IgD-negative memory B cell (primary cell): ENCODE data around the gene PBX3. TPM values are rescaled to one million over a fixed set of nuclear protein-coding genes. Genes with fewer than 3 reads are reported as not detected.
A peak's percentile ranks its signal among the peaks of the same experiment; 100 is the strongest.

Experiments used
- H3K27ac Mint-ChIP-seq, 3 donors: one replicate each; pipeline ENCODE4 v1.8.0; 2020 to 2022; ENCODE audit warnings: mild to moderate bottlenecking in 3 of 3, mixed read lengths in 3 of 3, moderate library complexity in 1 of 3
- H3K27me3 Mint-ChIP-seq: one replicate; pipeline ENCODE4 v1.8.0; 2021; ENCODE audit warnings: mixed read lengths
- H3K36me3 Mint-ChIP-seq: one replicate; pipeline ENCODE4 v1.8.0; 2020; ENCODE audit warnings: mild to moderate bottlenecking, mixed read lengths
- H3K4me1 Mint-ChIP-seq, 3 donors: one replicate each; pipeline ENCODE4 v1.8.0; 2020 to 2022; ENCODE audit warnings: mixed read lengths in 3 of 3, mild to moderate bottlenecking in 1 of 3
- H3K4me3 Mint-ChIP-seq, 4 donors: one replicate each; pipeline ENCODE4 v1.8.0; 2020 to 2022; ENCODE audit warnings: mild to moderate bottlenecking in 4 of 4, mixed read lengths in 4 of 4, moderate library complexity in 3 of 4
- H3K9me3 Mint-ChIP-seq, 3 donors: one replicate each; pipeline ENCODE4 v1.8.0; 2020 to 2021; ENCODE audit warnings: mixed read lengths in 3 of 3, mild to moderate bottlenecking in 1 of 3
- polyA plus RNA-seq: library from polyadenylated mRNA; unstranded; fragments of 300-500 nt; fragmentation: Illumina TruSeq; gene quantifications from one replicate; pipeline ENCODE4 v1.2.3, GENCODE V29; 2021

The PBX3 gene
- polyA plus RNA-seq, 1 donor from 2014 or later: 7.2 TPM

GRCh38 chr9:125744616-125745015, 2.6 kb upstream of the PBX3 start:
- Mint-ChIP-seq H3K36me3 (peaks cover 2% of the 10 kb centered on the region), H3K27ac (peak overlapping the region in 1 of 3 donors; percentile 100), H3K27me3 (no peaks in the 10 kb centered on the region), H3K9me3 (no peaks in the 10 kb centered on the region), H3K4me3 (peak overlapping the region in 1 of 4 donors; percentile 99), H3K4me1 (peaks cover 11 to 20% (median 16%) of the 10 kb centered on the region in 3 donors)

DNA sequence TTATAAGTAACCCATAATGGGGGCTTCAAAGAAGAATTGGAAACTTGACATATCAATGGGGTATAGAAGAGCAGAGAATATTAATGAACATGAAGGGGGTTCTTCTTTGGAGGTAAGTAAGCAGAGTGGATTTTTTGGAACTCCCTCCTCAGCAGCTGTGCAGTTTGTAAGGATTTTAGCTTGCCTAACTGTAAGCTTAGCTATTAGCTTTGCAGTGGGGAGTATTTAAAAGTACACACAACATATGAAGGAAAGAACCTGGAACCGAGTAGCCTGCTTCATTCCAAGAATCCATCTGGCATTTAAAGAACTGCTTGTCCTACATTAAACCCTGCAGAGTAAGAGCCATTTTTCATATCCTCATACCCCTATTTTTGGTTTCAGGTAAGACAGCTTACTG, 2.2 kb upstream of the PBX3 start:
- peak overlapping the region in 2 of 3 donors; percentile 17 to 100 for H3K27ac Mint-ChIP-seq
- no peaks in the 10 kb centered on the region for H3K27me3 Mint-ChIP-seq
- H3K4me1 Mint-ChIP-seq: peaks cover 11 to 20% (median 16%) of the 10 kb centered on the region in 3 donors
- H3K36me3 Mint-ChIP-seq: peaks cover 2% of the 10 kb centered on the region
- peak overlapping the region in 3 of 4 donors; percentile 95 to 99 (median 99) for H3K4me3 Mint-ChIP-seq
- H3K9me3 Mint-ChIP-seq: no peaks in the 10 kb centered on the region

DNA sequence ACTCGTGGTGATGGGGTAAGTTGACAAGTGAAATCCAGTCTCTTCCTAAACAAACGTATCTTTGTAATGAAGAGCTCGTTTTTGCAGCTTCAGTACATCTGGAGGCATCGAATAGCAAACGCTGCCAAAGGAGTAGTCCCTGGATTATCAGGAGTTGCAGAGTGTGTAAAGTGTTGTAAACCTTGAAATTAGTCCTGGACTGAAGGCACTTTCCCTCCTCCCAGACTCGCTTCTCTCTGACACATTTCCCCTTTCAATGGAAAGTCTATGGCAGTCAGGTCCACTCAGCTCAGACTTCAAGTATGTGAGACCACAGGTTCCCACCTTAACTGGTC, 1.5 kb upstream of the PBX3 start:
- Mint-ChIP-seq H3K9me3 (no peaks in the 10 kb centered on the region), H3K36me3 (peaks cover 3% of the 10 kb centered on the region), H3K4me1 (peaks cover 11 to 23% (median 18%) of the 10 kb centered on the region in 3 donors), H3K27me3 (no peaks in the 10 kb centered on the region), H3K27ac (peak overlapping the region; percentile 94 to 100 (median 99)), H3K4me3 (peak overlapping the region; percentile 95 to 100 (median 99))

DNA sequence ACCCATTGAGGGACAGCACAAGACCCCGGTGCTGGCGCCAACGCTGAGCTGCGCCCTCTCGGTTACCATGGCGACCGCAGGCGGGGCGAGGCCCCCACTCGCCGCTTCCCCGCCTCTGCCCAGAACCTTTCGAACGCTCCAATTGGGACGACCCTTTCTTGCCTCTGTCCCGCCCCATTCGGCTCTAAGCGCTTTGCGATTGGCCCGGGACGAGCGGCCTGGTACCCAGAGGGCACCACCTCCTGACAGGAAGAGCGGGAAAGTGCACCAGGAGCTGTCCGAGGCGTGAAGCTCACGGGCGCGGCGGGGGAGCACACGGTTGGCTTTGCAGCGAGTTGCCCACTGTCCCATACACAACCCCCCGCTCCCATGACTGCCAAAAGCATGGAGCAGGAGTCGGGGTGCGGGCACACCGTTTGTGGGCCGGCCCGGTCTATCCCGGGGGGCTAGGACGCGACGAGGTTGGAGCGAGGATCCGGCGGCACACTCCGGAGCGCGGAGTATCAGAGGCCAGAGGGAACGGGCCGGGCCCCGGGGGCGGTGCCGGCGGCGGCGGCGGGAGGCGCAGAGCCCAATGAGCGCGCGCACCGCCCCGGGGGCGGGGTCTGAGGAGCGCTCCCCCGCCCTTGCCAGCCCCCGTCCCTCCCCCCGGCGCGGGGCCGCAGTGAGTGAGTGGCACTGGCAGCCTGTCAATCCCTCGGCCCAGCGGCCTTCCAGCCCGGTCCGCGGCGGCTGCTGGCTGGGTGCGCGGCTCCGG, 978 bp upstream of the PBX3 start:
- peaks cover 3% of the 10 kb centered on the region for H3K36me3 Mint-ChIP-seq
- H3K4me3 Mint-ChIP-seq: peak overlapping the region; percentile 95 to 100 (median 99)
- no peaks in the 10 kb centered on the region for H3K9me3 Mint-ChIP-seq

GRCh38 chr9:125746774-125747052, 460 bp upstream of the PBX3 start:
- H3K27ac Mint-ChIP-seq: no peak overlapping the region
- H3K27me3 Mint-ChIP-seq: no peaks in the 10 kb centered on the region
- H3K9me3 Mint-ChIP-seq: no peaks in the 10 kb centered on the region
- peaks cover 3% of the 10 kb centered on the region for H3K36me3 Mint-ChIP-seq
- H3K4me3 Mint-ChIP-seq: peak overlapping the region; percentile 95 to 100 (median 99)
- peaks cover 11 to 25% (median 20%) of the 10 kb centered on the region in 3 donors for H3K4me1 Mint-ChIP-seq

More for the DNA sequence above, 978 bp upstream of the PBX3 start:
- no peaks in the 10 kb centered on the region for H3K27me3 Mint-ChIP-seq
- H3K27ac Mint-ChIP-seq: peak overlapping the region; percentile 94 to 100 (median 99)
- H3K4me1 Mint-ChIP-seq: peaks cover 11 to 25% (median 20%) of the 10 kb centered on the region in 3 donors

GRCh38 chr9:125747765-125748445, 732 bp downstream of the PBX3 start:
- no peaks in the 10 kb centered on the region for H3K9me3 Mint-ChIP-seq
- peak overlapping the region in 2 of 3 donors; percentile 89 to 94 for H3K27ac Mint-ChIP-seq
- H3K27me3 Mint-ChIP-seq: no peaks in the 10 kb centered on the region
- peaks cover 3% of the 10 kb centered on the region for H3K36me3 Mint-ChIP-seq
- H3K4me1 Mint-ChIP-seq: peaks cover 11 to 25% (median 22%) of the 10 kb centered on the region in 3 donors
- peak overlapping the region; percentile 85 to 98 (median 96) for H3K4me3 Mint-ChIP-seq

- Mint-ChIP-seq H3K27ac (peak overlapping the region in 2 of 3 donors; percentile 89 to 94), H3K4me3 (peak overlapping the region; percentile 85 to 98 (median 96)), H3K4me1 (peaks cover 11 to 25% (median 22%) of the 10 kb centered on the region in 3 donors), H3K9me3 (no peaks in the 10 kb centered on the region), H3K36me3 (peaks cover 3% of the 10 kb centered on the region), H3K27me3 (no peaks in the 10 kb centered on the region)
Measured at GRCh38 chr9:125748446-125749099, 1.4 kb downstream of the PBX3 start.

- peak overlapping the region in 2 of 3 donors; percentile 73 to 94 for H3K27ac Mint-ChIP-seq
- peaks cover 3% of the 10 kb centered on the region for H3K36me3 Mint-ChIP-seq
- H3K9me3 Mint-ChIP-seq: no peaks in the 10 kb centered on the region
- H3K4me3 Mint-ChIP-seq: peak overlapping the region; percentile 71 to 97 (median 84)
- peaks cover 11 to 25% (median 22%) of the 10 kb centered on the region in 3 donors for H3K4me1 Mint-ChIP-seq
- no peaks in the 10 kb centered on the region for H3K27me3 Mint-ChIP-seq
Measured at GRCh38 chr9:125749287-125749935, 2.2 kb downstream of the PBX3 start.

GRCh38 chr9:125749951-125750626, 2.9 kb downstream of the PBX3 start:
- peak overlapping the region in 2 of 4 donors; percentile 82 to 97 for H3K4me3 Mint-ChIP-seq
- H3K36me3 Mint-ChIP-seq: peaks cover 3% of the 10 kb centered on the region
- peak overlapping the region in 1 of 3 donors; percentile 94 for H3K27ac Mint-ChIP-seq
- no peaks in the 10 kb centered on the region for H3K9me3 Mint-ChIP-seq
- peaks cover 11 to 25% (median 22%) of the 10 kb centered on the region in 3 donors for H3K4me1 Mint-ChIP-seq
- H3K27me3 Mint-ChIP-seq: no peaks in the 10 kb centered on the region

DNA sequence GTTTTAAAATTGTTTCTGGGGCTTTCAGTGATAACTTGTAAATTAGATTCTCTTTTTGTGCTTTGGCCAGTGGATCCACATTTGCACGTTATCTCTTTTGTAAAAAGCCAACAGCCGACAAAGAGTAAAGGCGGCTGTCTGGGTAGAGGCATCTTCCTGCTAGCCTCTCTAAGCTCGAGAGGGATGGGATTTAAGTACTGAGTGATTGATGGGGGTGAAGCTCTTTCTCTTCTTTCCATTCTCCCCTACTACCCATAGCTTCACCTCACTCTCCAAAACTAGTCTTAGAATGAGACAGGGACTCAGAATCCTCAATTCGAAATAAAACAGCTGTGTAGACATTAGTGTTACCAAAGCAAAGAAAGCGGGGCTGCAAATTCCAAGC, 3.4 kb downstream of the PBX3 start:
- H3K27me3 Mint-ChIP-seq: no peaks in the 10 kb centered on the region
- peaks cover 11 to 25% (median 17%) of the 10 kb centered on the region in 3 donors for H3K4me1 Mint-ChIP-seq
- H3K27ac Mint-ChIP-seq: peak overlapping the region in 1 of 3 donors; percentile 9
- H3K4me3 Mint-ChIP-seq: peak overlapping the region in 1 of 4 donors; percentile 79
- no peaks in the 10 kb centered on the region for H3K9me3 Mint-ChIP-seq
- peaks cover 3% of the 10 kb centered on the region for H3K36me3 Mint-ChIP-seq

DNA sequence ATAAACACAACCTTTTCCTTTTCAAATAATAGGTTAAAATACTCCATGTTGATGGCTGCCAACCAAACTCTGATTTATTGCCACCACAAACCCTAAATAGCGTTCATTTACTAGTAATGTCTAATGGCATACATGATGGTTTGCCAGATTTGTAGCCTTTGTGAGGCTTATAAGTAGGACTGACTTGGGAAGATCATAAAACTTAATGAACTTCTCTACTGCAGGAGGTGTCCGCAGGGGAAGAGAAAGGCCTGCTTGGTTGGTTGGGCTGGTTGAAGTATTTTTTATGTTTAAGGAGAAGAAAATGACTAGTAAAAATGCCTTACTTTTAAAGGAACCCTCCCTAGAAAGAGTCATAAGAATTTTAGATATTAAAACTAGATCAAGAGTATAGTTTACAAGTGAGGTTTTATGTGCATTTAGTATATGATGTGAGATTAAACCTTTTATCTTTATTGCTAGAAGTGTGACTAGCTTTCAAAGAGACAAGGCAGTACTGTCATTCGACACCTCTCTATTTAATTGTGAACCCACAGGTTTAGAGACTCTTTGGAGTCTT, 5.0 kb downstream of the PBX3 start:
- Mint-ChIP-seq H3K4me1 (peaks cover 11 to 19% (median 17%) of the 10 kb centered on the region in 3 donors), H3K4me3 (no peak overlapping the region), H3K27me3 (no peaks in the 10 kb centered on the region), H3K9me3 (no peaks in the 10 kb centered on the region), H3K27ac (no peak overlapping the region), H3K36me3 (peaks cover 3% of the 10 kb centered on the region)

- no peak overlapping the region for H3K27ac Mint-ChIP-seq
- peaks cover 3% of the 10 kb centered on the region for H3K36me3 Mint-ChIP-seq
- H3K4me3 Mint-ChIP-seq: no peak overlapping the region
- H3K9me3 Mint-ChIP-seq: no peaks in the 10 kb centered on the region
- peaks cover 5 to 19% (median 11%) of the 10 kb centered on the region in 3 donors for H3K4me1 Mint-ChIP-seq
- H3K27me3 Mint-ChIP-seq: no peaks in the 10 kb centered on the region
Measured at GRCh38 chr9:125754096-125754495, 6.9 kb downstream of the PBX3 start.

DNA sequence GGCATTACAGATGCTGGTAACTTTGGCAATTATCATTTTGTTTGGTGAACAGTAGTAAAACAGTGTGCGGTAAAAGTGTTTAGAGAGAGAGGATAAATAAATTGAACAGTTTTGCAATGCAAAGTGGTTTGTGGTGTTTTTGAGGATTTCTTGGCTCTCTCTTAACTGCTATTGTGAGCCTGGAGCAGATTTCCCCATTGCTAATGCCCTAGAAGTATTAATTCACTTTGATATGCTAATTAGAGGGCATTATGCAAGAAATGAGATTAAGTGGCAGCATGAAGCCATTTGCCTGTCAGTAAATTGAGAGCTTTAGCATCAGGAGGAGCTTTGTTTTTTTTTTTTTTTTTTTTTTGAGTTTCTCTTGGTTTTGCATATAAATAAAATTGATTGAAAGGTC, 8.2 kb downstream of the PBX3 start:
- Mint-ChIP-seq H3K36me3 (peaks cover 2% of the 10 kb centered on the region), H3K4me3 (no peak overlapping the region), H3K27me3 (peaks cover 2% of the 10 kb centered on the region), H3K4me1 (peaks cover 4 to 25% (median 12%) of the 10 kb centered on the region in 3 donors), H3K27ac (no peak overlapping the region), H3K9me3 (no peaks in the 10 kb centered on the region)

DNA sequence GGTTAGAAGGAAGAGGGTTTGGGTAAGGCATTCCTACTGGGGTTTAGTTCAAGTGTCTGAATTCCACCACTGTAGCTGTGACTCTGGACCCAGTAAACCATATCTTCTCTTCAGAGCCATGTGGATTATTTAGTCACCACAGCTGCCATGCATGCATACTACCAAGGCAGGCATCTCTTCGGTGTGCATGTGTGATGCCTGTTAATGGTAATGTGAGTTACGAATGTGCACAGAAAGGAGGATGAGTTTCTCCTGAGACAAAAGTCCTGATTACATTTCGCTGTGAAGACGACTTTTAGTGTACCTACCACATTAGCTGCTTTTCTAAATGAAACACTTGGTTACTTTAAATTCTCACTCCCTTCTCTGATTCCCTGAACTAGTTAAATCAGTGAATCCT, 9.3 kb downstream of the PBX3 start:
- Mint-ChIP-seq H3K27me3 (peaks cover 2% of the 10 kb centered on the region), H3K9me3 (no peaks in the 10 kb centered on the region), H3K27ac (no peak overlapping the region), H3K36me3 (peaks cover 2% of the 10 kb centered on the region), H3K4me1 (peaks cover 4 to 21% (median 7%) of the 10 kb centered on the region in 3 donors), H3K4me3 (no peak overlapping the region)
